ENCODE data around the gene COA8.
"Not testable (repeated sequence)": the region's sequence is repeated elsewhere in the genome, so short reads cannot be mapped to it uniquely, and the experiment has no call there.

DNA sequence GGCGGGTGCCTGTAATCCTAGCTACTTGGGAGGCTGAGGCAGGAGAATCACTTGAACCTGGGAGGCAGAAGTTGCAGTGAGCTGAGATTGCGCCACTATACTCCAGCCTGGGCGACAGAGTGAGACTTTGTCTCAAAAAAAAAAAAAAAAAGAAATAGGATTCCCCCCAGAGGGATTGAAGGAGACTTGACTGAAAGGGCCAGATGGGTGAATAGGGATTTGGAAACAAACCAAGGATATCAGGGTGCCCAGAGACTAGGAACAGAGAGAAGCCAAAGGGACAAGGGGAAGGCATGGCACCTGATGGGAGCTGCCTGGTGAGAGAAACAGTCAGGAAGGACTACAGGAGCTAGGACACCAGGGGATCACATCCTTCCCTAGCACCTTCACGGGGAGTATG is 46.3 kb downstream of the COA8 start:
- TF ChIP-seq, protein P1, sequence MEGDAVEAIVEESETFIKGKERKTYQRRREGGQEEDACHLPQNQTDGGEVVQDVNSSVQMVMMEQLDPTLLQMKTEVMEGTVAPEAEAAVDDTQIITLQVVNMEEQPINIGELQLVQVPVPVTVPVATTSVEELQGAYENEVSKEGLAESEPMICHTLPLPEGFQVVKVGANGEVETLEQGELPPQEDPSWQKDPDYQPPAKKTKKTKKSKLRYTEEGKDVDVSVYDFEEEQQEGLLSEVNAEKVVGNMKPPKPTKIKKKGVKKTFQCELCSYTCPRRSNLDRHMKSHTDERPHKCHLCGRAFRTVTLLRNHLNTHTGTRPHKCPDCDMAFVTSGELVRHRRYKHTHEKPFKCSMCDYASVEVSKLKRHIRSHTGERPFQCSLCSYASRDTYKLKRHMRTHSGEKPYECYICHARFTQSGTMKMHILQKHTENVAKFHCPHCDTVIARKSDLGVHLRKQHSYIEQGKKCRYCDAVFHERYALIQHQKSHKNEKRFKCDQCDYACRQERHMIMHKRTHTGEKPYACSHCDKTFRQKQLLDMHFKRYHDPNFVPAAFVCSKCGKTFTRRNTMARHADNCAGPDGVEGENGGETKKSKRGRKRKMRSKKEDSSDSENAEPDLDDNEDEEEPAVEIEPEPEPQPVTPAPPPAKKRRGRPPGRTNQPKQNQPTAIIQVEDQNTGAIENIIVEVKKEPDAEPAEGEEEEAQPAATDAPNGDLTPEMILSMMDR (IDR thresholded peaks at IDR 0.05) = not testable (repeated sequence)
- TF ChIP-seq POLR2A (IDR thresholded peaks at IDR 0.05) = not testable (repeated sequence)

Measured in testis (tissue), 2 donors.